ENCODE measurements around the gene TRMT44.

DNA sequence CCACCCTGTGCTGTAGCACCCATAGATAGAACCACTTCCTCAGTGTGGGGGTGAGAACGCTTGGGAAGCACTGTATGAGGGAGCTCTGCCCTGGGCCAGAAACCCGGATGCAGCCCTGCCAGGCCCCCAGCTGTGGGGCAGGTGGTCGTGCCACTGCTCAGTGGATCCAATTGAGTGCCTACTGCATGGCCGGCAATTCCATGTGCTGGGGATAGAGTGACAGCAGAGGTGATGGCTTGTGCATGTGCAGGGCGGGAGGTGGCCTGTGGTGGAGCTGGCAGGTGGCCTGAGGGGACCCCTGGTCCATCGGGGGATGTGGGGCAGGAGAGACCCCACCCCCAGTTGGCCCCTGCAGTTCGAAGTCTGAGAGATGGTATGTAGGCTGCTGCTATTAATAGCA is 60.4 kb downstream of the TRMT44 start:
- TF ChIP-seq, protein P1, sequence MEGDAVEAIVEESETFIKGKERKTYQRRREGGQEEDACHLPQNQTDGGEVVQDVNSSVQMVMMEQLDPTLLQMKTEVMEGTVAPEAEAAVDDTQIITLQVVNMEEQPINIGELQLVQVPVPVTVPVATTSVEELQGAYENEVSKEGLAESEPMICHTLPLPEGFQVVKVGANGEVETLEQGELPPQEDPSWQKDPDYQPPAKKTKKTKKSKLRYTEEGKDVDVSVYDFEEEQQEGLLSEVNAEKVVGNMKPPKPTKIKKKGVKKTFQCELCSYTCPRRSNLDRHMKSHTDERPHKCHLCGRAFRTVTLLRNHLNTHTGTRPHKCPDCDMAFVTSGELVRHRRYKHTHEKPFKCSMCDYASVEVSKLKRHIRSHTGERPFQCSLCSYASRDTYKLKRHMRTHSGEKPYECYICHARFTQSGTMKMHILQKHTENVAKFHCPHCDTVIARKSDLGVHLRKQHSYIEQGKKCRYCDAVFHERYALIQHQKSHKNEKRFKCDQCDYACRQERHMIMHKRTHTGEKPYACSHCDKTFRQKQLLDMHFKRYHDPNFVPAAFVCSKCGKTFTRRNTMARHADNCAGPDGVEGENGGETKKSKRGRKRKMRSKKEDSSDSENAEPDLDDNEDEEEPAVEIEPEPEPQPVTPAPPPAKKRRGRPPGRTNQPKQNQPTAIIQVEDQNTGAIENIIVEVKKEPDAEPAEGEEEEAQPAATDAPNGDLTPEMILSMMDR (IDR thresholded peaks at IDR 0.05) = no peak
- TF ChIP-seq POLR2A (IDR thresholded peaks at IDR 0.05) = no peak
- TF ChIP-seq POLR2AphosphoS5 (IDR thresholded peaks at IDR 0.05) = no peak
